Measurements from ENCODE around the gene SPDYE5.
"Not testable (repeated sequence)": the region's sequence is repeated elsewhere in the genome, so short reads cannot be mapped to it uniquely, and the experiment has no call there.

The SPDYE5 gene, protein sequence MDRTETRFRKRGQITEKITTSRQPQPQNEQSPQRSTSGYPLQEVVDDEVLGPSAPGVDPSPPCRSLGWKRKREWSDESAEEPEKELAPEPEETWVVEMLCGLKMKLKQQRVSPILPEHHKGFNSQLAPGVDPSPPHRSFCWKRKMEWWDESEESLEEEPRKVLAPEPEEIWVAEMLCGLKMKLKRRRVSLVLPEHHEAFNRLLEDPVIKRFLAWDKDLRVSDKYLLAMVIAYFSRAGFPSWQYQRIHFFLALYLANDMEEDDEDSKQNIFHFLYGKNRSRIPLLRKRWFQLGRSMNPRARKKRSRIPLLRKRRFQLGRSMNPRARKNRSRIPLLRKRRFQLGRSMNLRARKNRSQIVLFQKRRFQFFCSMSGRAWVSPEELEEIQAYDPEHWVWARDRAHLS

DNA sequence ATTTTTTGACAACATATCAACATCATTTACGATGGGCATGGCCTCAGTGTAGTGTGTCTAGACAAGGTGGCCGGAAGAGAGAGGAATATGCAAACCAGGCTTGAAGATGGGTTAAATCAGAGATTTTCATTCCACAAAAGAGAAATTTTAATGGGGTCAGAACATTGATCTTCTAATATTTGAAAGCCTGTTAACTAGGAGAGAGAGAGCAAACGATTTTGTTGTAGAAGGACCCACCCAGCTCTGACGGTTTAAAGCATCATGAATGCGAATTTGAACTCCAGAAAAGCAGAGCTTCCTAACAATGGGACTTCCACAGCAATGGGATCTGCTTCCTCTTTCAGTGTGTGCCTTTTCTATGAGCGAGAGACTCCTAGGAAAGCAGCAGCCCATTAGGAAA, at the start of gene SPDYE5:
Gene SPDYE5 (plus strand): TSS at position 301 of the 400 bp plus-strand sequence. CDS start 1,728 bp downstream, outside the sequence.
- not testable (repeated sequence) for DNase-seq

DNA sequence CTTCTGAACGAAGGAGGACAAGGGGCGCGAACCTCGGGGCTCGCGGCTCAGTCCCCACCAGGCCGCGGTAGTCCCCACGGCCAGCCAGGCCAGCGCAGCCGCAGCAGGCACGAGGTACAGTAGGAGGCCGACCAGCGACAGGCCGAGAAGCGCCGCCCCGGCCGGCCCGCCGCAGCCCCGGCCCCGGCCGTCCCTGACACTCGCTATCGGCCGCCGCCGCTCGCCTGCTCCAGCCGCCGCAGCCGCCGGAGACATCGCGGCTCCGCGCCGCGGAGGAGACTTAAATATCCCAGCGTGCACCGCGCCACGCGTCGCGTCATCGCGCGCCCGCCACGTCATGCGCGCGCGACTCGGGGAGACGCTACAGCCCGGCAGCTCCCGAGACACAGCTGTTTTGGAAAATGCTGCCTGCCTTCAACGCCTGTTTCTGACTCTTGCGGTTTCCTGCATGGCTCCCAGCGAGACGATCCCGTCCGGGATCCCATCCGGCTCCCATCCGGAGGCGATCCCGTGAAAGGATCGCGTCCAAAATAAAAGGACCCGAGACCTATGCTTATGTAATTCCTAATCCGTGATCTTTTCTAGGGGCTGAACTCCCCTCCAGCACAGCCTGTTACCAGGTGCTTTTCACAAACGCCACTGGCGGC, 49.5 kb upstream of the SPDYE5 start:
- peak; percentile 20 for DNase-seq

DNA sequence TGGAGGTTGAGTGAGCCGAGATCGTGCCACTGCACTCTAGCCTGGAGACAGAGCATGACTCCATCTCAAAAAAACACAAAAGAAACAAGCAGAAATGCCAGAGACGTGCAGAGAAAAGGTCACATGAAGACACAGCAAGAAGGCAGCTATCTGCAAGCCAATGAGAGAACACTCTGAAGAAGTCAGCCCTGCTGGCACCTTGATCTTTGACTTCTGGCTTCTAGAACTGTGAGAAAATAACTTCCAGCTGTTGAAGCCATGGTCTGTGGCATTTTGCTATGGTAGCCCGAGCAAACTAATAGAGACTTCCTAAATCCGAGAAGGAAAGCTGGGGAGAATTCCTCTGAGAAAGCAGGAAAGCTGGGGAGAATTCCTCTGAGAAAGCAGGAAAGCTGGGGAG, 42.2 kb upstream of the SPDYE5 start:
- not testable (repeated sequence) for DNase-seq

DNA sequence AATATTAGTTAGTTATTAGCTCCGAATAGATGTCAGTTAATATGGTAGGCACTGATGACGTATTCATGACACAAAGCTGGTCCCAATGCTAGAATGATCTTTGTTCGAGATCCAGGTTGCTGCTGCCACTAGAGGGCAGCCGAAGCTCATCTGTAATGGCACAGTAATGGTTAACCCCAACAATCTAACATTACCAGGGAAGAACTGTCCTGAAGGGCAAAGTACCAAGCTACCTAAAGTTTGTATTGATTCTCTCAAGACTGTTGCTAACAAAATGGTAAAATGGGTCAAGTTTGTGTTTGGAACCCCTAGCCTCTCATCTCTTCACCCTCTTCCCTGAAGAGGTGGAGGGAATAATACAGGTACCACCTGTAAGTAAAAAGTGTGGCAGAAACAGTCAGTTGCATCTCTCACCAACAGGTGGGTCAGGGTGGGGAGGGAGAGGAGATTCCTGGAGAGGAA, 39.6 kb upstream of the SPDYE5 start:
- not testable (repeated sequence) for DNase-seq

DNA sequence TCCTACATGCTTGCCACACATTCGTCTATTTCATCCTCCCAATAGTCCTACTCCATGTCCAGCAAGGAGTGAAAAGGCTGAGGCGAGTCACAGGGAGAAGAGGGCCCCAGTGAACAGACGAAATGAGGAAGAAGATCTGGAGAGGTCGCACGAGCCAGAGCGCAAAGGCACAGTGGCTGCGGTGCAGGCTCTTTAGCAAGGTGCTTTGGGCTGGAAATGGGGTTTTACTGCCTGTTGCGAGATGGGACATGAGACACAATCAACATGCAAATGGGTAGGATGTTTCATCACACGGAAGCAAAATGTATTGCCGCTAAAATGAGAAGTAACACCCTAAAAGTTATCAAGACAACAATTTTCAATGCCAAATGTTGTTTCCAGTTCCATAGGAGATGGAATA, 35.7 kb upstream of the SPDYE5 start:
- DNase-seq: peak; percentile 23

DNA sequence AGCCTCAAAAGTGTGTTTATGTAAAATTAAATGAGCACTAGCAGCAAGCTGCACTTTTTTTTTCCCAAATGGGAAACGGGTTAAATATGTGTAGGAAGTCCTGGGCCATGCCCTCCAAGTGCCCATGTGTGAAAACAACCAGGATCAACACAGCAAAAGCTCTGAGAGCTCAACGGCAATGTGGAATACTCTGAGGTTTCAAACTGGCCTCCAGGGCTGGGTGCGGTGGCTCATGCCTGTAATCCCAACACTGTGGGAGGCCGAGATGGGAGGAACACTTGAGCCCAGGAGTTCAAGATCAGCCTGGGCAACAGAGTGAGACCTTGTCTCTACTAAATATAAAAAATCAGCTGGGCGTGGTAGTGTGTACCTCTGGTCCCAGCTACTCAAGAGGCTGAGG, 34.1 kb upstream of the SPDYE5 start:
- DNase-seq: not testable (repeated sequence)

DNA sequence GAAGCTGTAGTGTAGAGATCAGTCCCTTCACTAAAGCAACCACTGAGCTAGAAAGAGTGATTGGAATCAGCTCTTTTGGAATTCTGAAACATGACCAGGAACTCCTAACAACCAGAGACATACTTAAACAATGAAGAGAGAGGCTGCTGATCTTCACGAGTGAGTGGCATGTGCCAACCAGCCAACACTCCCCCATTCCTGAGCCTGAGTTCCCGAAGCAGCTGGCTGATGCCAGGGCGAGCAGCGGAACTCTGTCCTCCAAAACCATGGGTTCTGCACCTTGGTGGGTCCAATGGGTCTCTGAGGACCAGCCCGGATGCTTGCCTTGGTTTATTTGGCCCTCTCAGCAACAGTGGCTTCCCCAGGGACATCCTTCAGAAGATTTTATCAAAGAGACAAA, 31.6 kb upstream of the SPDYE5 start:
- DNase-seq: not testable (repeated sequence)

DNA sequence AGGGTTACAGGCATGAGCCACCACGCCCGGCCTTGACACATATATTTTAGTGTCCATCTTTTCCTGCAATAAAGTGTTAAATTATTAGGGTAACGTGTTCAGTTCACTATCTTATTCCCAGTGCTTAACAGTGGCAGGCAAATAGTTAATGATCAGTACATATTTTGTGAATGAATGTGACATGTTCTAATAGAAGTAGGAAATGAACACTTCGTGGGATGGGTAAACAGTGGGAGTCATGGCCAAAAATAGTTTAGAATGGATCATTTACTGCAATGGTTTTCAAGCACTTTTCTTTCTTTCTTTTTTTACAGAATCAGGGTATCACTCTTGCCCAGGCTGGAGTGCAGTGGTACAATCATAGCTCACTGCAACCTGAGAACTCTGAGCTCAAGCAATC, 22.0 kb upstream of the SPDYE5 start:
- DNase-seq: not testable (repeated sequence)

DNA sequence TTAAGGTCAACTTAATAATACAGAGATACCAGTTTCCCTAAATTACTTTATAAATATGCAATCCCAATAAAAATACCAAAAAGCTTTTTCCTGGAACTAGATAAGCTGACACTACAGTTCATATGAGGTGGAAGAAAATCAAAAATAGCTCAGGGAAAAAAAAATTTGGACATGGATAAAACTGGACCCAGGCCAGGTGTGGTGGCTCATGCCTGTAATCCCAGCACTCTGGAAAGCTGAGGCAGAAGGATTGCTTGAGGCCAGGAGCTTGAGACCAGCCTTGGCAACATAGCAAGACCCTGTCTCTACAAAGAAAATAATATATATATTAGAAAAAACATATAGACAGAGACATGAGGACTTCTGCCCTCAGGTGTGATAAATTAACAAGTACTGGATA, 14.7 kb upstream of the SPDYE5 start:
- DNase-seq: not testable (repeated sequence)

DNA sequence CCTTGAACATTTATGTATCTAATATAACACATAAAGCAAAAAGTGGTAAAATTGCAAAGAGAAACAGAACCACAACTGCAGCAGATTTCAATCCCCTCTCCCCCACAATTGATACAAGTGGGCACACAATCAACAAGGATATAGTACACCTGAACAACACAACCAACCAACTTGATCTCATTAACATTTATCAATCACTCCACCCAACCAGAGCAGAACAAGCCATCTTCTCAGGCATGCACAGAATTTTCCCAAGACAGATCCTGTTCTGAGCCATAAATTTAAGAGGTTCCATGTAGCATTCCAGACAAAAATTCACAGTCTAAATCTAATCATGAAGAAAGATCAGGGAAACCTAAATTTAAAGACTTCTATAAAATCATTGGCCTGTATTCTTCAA, 11.8 kb upstream of the SPDYE5 start:
- DNase-seq: not testable (repeated sequence)

DNA sequence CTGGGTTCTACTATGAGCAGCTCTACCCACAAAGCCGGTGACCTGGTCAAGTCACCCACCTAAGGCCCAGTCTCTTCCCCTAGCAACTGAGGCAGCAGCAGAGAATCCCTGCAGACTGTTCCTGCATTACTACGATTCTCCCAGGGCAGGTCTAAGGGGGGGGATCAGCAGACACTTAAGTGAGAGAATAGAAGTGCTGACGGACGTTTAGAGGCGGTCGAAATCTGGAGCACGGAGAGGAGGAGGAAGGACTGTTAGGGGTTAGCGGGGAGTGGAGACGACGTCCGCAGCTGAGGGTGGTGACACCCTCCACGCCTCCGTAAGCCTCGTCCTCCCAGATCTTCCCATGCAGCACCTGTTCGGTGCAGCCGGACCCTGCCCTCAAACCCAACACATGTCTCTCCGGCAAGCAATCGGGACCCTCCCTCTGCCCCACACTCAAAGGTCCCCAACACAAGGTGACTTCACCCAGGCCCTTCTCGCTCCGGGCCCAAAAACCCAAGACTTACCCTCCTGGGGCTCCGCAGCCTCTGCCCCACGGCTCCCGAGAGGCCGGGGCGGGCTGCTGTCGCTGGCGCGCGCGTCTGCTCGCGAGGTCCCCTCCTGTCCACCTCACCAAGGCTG, 6.7 kb upstream of the SPDYE5 start:
- DNase-seq: peak; percentile 15

DNA sequence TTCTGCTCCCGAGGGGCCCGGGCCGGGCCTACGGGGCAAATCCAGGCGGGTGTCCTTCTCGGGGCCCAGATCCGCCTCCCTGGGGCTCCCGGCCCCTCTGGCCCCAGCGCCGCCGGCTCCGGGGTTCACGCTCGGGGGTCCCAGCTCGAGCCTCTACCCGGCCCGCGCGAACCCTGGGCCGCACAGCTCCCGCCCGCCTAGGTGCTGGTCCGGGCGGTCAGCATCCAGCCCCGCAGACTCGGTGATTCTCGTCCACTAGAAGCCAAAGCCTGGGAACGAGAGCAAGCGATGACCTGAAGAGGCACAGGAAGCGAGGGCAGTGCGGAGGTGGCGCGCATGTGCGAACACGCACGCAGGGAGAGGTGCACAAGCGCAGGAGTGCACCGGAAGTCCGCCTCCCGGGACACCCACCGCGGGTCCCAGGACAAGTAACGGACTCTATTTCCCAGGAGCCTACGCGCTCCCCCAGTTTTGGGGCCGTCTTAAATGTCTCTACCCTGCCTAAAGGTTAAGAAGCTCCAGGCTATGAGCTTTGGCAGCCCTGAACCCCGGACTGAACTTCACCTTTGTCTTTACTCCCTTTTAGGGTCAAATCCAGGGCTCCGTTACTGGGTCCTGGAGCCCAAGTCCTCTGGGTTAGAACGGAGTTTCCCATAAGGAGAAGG, 6.0 kb upstream of the SPDYE5 start, which contains the start of gene POM121C:
Gene POM121C (minus strand): TSS at position 321 of the 665 bp plus-strand sequence. CDS start 44,803 bp downstream, outside the sequence.
- DNase-seq: peak; percentile 97

DNA sequence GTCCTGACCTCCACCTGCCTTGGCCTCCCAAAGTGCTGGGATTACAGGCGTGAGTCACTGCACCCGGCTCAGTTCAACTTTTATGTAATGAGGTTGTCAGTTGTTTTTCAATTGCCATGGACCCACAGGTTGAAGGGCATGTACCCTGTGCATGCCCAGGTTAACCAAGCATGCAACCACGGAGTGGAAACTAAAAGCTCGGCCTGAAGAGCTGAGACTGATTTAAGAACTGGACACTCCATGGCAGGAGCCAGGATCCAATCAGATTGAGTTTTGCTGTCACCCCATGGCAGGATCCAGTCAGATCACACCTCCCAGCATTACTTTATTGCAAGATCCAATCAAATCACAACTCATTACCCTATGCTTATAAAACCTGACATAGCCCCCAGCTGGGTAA, 16.9 kb downstream of the SPDYE5 start:
- DNase-seq: not testable (repeated sequence)

DNA sequence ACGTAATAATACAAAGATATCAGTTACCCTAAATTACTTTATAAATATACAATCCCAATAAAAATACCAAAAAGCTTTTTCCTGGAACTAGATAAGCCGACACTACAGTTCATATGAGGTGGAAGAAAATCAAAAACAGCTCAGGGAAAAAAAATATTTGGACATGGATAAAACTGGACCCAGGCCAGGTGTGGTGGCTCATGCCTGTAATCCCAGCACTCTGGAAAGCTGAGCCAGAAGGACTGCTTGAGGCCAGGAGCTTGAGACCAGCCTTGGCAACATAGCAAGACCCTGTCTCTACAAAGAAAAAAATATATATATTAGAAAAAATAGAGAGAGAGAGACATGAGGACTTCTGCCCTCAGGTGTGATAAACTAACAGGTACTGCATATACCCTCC, 26.7 kb downstream of the SPDYE5 start:
- DNase-seq: not testable (repeated sequence)

DNA sequence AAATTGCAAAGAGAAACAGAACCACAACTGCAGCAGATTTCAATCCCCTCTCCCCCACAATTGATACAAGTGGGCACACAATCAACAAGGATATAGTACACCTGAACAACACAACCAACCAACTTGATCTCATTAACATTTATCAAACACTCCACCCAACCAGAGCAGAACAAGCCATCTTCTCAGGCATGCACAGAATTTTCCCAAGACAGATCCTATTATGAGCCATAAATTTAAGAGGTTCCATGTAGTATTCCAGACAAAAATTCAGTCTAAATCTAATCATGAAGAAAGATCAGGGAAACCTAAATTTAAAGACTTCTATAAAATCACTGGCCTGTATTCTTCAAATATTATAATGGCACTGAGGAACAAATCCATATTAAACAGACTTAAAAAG, 29.6 kb downstream of the SPDYE5 start:
- not testable (repeated sequence) for DNase-seq

DNA sequence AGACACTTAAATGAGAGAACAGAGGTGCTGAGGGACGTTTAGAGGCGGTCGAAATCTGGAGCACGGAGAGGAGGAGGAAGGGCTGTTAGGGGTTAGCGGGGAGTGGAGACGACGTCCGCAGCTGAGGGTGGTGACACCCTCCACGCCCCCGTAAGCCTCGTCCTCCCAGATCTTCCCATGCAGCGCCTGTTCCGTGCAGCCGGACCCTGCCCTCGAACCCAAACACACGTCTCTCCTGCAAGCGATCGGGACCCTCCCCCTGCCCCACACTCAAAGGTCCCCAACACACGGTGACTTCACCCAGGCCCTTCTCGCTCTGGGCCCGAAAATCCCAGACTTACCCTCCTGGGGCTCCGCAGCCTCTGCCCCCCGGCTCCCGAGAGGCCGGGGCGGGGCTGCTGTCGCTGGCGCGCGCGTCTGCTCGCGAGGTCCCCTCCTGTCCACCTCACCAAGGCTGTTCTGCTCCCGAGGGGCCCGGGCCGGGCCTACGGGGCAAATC, 35.2 kb downstream of the SPDYE5 start:
- DNase-seq: peak; percentile 32

DNA sequence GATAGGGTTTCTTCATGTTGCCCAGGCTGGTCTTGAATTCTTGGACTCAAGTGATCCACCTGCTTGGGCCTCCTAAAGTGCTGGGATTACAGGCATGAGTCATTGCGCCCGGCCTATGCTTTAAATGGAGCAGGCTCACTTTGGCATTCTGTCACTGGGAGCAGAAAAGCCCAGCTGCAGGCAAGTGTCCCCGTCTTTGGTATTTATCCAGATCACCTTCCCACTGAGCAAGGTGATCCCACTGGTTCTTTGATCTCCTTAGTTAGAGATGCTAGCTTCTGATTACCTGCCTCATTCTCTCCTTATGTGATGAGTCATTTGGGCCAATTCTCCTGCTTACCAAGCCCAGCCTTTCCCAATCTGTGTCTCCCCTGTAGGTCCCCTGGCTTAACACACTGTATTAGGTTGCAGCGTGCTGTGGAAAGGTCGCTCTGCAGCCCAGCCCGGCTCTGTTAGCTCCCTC, 39.3 kb downstream of the SPDYE5 start:
- DNase-seq: no peak

DNA sequence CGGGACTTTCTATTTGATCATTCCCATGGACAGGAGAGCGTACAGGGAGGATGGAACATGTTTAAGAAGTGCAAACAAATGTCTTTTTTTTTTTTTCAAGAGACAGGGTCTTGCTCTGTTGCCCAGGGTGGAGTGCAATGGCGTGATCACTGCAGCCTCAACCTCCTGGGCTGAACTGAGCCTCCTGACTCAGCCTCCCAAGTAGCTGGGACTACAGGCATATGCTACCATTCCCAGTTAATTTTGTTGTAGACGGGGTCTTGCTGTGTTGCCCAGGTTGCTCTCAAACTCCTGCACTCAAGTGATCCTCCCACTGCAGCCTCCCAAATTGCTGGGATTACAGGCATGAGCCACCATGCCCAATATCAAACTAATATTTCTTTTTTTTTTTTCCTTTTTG, 40.5 kb downstream of the SPDYE5 start:
- no peak for DNase-seq

DNA sequence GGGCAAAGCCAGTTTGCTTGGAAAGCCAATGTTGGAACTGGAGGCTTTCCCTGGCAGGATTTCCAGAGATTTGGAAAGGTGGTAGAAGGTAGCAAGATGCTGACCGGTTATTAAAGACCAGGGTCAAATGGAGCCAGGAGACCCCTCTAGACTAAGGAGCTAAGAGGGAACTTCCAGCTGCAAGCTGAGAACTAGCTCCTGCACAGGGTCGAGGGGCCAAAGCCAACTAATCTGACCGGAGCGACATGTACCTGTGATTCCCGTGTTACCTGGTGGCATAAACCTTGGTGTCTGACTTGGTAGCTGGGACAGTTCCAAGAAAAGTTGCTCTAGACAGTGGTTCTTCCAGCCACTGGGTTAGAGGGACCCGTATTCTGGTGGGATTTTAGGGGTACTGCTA, 41.8 kb downstream of the SPDYE5 start:
- DNase-seq: no peak

DNA sequence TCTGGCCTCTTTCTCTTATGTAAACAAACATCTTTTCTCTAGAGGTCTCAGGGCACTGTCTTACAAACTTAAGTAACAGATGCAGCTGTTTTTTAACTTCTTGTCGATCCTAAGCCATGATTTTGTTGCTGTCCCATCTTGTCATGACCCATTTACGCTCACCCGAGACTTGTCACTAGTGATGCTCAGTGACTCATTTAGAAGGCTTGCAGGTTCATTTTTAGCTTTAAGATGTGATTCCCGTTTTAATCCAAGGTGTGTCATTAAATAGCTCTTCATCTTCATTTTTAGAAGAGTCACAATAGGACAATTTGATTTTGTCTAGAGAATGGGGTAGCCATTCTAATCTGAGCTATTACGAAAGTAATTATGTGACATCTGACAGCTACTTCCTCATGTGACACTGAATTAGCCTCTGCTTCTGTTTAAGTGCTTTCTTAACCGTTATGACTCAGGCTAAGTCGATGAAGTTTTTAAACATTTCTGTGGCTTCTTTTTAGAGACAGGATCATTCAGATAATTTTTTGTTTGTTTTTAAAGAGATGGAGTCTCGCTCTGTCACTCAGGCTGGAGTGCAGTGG, 42.7 kb downstream of the SPDYE5 start:
- DNase-seq: peak; percentile 80

DNA sequence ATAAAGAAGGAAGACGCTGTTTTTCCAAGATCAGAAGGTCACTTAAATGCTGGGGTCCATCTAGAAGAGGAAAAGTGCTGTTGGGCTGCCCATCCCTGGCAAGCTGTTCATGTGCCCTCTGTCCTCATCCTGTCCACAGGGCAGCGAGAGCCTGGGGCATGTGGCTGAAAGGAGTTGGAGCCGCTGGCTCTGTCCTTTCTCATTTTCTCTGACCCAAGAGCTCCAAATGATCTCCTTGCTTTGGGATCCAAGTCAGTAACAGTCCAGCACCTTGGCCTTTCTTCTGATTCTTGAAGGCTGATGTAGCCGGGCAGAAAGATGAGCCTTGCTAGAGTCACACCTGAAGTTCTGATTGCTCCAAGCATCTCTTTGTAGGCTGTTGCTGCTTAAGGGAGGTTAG, 44.4 kb downstream of the SPDYE5 start:
- DNase-seq: no peak

DNA sequence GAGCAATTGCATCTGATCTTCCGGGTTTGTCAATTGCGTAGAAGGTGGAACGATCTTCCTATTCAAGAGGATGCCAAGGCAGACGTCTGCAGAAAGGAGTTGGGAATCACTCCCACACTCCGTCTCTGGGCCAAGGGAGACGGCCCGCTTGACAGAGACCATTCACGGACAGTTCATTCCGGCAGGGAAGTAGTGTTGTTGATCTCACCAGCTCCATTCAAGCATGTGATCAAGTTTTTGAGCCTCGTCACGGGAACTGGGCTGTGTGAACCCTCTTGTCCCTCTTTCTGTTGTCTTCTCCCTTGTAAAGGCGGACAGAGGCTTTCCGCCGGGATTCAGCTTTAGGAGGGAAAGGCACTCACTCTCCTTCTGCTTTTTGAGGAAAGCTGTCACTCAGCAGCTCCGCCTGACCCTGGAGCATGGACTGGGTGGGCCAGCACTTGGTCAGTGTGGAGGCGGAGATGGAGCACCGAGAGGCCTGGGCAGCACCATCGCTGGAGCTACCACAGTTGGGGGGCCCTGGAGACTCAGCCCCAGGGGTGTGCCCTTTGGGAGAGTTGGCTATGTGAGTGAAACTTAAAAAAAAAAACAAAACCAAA, 44.9 kb downstream of the SPDYE5 start:
- no peak for DNase-seq
